ENCODE results near the gene MYOCOS.
"Not testable (repeated sequence)": the region's sequence is repeated elsewhere in the genome, so short reads cannot be mapped to it uniquely, and the experiment has no call there.

Gene MYOCOS

DNA sequence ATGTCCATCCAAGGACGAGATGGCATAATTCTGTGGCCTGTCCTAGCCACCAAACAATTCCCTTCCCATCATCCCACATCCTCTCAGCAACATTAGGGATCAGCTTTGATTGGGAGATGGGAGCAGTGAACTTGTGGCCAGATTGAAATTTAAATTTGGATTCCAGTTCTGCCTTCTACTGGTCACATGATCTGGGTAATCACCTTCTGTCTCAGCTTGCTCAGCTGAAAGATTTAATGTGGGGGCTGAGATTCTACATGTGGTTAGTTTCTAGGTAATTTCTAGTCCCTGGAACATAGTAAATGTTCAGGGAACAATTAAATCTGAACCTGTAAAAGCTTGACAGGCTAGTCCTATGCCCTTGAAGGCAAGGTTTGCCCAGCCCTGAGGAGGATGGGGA lies 3.2 kb downstream of the MYOCOS start:
- no peak for DNase-seq (ENCODE audit: low read depth)

DNA sequence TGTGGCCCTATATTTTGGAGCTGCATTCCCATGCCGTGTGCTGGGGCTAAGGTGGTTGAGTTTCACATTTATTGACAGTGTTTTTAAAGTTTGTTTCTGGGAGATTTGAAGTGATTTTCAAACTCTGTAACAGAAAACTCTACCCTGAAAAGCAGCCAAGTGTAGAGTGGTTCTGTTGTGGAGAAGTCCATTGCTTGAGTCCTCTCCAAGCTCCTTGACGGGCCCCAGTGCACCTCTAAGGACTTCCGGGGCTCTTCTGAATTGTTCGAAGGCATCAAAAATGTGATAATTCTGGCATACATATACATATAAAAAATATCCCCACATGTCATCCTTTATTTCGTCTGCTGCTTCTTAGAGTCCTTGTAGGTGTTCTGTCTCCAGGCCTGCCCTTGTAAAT lies 5.0 kb downstream of the MYOCOS start:
- DNase-seq (ENCODE audit: low read depth) = no peak

DNA sequence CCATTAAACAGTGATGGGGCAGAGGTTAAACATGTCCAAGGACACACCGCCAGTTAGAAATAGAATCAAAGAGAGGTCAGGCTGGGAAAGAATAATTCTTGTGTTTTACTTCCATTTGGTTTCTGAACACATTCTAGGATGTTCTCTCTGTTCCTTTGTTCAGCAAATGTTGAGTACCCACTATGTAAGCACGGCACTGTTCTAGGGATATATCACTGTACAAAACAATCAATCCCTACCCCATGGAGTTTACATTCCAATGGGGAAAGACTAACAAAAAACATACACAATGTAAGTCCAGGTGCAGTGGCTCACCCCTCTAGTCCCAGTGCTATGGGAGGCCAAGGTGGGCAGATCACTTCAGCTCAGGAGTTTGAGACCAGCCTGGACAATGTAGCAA lies 6.2 kb downstream of the MYOCOS start:
- no peak for DNase-seq (ENCODE audit: low read depth)

DNA sequence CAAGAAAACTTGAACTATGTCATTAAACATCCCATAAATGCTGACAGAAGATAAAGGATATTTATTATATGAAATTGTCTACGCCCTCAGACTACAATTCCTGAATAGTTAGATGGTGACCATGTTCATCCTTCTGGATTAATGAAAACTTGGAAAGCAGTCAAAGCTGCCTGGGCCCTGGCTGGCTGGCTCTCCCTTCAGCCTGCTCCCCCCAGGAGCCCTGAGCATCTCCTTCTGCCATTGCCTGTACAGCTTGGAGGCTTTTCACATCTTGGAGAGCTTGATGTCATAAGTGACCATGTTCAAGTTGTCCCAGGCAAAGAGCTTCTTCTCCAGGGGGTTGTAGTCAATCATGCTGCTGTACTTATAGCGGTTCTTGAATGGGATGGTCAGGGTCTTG lies 13.6 kb downstream of the MYOCOS start:
- DNase-seq (ENCODE audit: low read depth) = no peak

DNA sequence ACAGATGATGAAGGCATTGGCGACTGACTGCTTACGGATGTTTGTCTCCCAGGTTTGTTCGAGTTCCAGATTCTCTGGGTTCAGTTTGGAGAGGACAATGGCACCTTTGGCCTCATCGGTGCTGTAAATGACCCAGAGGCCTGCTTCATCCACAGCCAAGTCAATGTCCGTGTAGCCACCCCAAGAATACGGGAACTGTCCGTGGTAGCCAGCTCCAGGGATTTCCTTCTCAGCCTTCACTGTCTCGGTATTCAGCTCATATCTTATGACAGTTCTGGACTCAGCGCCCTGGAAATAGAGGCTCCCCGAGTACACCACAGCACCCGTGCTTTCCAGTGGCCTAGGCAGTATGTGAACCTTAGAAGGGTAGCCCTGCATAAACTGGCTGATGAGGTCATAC lies 14.1 kb downstream of the MYOCOS start:
- DNase-seq (ENCODE audit: low read depth) = no peak

DNA sequence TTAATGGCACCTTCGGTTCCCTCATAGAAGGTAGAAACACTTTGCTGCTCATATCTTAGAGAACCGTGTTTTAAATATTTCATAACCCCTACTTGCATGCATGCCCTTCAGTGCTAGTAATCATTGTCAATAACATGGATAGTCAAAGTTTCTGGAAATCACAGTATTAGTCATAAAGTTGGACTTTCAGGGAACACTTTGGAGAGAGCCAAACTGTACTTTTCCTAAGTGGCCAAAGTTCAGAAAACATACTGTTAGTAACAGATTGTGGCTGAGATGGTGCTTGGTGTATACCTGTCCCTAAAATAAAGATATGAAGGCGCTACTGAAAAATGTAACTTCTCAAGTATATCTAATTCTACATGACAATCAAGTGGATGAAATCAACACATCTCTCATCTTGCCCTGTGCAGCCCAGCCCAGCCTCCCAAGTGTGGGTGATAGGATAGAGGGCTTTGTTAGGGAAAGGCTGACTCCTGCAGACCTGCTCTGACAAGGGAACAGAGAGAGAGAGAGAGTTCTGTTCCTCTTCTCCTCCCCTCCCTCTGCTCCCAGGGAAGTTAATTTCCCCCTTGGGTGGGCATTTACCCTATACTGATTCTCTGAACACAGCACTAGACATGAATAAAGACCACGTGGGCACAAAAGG lies 16.0 kb downstream of the MYOCOS start:
- DNase-seq (ENCODE audit: low read depth) = no peak

DNA sequence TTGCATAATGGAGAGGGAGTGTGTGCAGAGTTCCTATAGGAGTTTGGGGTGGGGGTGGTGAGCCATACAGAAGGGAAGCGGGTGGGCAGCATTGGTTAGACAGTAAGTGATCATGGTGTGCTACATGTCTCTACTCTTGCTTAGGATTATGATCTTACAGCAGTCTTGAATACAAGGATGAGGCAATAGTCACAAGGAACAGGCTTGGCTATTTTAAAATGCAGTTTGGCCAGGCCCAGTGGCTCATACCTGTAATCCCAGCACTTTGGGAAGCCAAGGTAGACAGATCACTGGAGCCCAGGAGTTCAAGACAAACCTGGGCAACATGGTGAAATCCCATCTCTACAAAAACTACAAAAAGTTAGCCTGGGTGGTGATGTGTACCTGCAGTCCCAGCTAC lies 18.2 kb downstream of the MYOCOS start:
- no peak for DNase-seq (ENCODE audit: low read depth)

DNA sequence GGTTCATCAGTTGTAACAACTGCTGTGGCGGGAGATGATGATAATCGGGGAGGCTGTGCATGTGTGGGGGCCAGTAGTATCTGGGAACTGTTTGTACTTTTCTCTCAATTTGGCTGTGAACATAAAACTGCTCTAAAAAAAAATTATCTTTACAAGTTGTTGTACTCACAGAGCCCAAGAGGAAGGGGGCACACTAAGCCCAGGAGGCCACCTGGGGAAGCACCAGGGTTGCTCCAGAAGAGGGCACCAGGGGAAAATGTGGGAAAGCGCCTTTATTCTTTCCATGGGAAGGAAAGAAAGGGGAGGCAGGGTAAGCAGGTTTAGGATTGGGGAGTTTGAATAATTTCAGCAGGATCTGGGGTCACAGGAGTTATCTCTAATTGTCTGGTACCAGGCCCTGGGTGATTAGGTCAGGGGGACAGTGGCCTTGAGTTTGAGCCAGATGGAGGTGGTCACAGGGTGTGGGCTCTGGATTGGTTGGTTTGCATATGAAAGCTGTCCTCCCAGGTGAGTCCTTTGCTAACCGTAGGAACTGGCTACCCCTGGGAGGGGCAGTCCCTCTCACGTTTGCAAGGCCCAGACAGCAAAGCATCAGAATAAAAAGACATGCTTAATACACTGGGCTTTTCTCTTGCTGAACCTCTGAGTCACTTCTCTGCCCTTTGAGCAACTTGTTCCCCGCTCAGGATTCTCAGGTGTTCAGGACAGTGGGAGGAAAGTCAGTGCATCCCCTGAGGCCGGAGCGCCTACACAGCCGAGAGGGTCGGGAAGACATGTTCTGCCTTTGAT lies 19.2 kb downstream of the MYOCOS start:
- DNase-seq (ENCODE audit: low read depth) = no peak

DNA sequence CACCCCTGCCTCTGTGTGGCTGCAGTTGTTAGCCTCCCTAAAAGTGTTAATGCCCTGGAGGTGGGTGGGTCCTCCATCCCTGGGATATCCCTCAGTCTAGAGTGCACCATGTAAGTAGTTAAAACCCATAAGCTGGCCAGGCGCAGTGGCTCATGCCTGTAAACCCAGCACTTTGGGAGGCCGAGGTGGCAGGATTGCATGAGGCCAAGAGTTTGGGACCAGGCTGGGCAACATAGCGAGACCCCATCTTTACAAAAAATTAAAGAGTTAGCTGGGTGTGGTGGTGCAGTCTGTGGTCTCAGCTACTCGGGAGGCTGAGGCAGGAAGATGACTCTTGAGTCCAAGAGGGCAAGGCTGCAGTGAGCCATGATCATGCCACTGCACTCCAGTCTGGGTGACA lies 20.2 kb downstream of the MYOCOS start:
- no peak for DNase-seq (ENCODE audit: low read depth)

DNA sequence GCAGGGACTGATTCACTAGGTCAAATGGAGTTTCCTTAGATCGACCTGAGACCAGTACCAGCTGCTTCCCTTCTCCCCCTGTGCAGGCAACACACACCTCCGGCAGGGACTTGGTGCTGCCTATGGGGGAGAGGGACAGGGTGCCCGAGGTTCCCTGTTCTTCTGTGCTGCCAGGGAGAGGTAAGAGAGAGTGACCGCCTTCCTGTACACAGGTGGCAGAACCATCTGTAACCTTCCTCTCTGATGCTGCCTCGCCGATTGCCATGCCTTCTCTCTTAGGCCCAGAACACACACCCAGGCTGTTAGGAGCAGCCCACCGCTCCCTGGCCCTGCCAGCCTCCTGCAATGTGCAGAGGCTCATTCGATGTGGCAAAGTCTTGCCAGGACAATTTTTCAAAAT lies 21.1 kb downstream of the MYOCOS start:
- no peak for DNase-seq (ENCODE audit: low read depth)

DNA sequence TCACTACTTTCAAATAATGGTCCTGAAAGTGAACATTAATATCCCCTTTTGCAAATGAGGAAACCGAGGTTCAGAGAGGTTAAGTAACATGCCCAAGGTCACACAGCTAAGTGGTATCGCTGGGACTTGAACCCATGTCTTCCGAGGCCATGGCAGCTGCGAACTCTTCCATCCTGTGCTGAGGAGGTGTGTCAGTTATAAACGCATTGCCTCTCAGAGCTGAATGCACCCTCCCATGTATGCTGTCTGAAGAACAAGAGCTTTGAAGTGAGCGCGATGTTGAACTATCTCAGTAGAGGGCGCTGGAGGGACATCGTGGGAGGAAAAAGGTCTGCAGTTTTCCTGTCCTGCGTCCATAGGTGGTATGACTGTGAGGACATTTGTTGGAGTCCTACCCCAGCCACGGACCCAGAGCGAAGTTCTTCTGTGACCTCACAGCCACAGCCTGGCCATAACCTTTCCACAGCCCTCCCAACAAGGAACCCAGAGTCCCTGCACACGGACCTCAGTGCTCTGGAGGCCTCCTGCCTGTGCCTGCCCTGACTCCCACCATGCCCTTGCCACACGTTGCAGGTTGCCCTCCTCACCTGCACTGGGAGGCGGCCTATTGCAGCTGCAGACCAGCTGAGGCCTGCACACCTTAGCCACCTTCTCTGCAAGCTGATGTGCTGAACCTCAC lies 22.9 kb downstream of the MYOCOS start:
- peak; percentile 23 for DNase-seq (ENCODE audit: low read depth)

DNA sequence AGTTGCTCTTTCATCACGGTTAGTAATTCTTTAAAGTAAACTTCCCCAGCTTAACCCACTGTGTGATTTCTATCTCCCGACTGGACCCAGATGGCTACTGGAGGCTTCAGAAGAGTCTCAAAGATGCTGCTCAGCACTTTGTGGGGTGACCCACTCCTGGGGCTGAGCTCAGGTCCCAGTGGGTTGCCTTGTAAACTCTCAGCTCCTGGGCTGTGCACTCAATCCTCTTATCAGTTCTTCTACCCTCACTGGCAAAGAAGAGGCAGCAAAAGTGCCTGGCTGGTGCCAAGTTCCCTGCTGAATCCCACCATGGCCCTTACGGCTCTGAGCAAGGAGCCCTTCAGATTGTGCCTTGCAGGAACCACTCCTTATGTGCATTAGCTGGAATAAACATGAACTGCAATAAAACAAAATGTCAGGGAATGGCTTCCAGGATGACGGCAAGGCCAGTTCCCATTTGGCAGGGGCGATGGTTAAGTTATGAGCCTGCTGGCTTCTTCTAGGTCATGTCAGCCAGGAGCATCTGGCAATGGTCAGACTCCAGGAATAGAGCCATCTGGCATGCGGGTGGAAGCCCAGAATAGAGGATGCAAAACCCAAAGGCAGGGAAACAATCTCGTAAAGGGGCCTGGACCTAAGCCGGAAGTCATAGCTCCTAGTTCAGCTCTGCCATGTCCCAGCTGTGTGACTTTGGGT lies 23.7 kb downstream of the MYOCOS start:
- no peak for DNase-seq (ENCODE audit: low read depth)

DNA sequence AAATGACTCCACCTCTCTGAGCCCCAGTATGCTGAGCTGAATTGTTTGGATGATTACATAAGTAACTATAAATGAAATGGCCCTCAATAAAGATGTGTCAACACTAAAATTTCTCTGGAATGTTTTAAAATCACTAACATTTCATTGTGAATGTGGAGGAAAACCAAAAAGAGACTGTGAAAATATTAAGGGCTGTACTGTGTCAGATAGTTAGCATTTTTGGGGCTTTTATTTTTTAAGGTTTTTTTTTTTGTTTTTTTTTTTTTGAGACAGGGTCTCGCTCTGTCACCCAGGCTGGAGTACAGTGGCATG lies 24.2 kb downstream of the MYOCOS start:
- no peak for DNase-seq (ENCODE audit: low read depth)

DNA sequence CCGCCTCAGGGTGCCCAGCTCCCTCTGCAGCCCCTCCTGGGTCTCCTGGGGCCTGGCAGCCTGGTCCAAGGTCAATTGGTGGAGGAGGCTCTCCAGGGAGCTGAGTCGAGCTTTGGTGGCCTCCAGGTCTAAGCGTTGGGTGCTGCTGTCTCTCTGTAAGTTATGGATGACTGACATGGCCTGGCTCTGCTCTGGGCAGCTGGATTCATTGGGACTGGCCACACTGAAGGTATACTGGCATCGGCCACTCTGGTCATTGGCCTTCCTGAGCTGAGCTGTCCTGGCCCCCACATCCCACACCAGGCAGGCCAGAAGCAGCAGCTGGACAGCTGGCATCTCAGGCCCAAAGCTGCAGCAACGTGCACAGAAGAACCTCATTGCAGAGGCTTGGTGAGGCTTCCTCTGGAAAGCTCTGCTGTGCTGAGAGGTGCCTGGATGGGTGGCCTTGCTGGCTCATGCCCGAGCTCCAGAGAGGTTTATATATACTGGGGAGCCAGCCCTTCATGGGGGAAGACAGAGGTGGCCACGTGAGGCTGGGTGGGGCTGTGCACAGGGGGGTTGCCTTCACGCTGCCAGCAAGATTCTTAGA lies 30.3 kb downstream of the MYOCOS start, which contains the start of gene MYOC:
TSS of gene MYOC (minus strand) at position 455 of the 589 bp plus-strand sequence. CDS start at position 378, 77 bp downstream.
- DNase-seq (ENCODE audit: low read depth) = no peak

DNA sequence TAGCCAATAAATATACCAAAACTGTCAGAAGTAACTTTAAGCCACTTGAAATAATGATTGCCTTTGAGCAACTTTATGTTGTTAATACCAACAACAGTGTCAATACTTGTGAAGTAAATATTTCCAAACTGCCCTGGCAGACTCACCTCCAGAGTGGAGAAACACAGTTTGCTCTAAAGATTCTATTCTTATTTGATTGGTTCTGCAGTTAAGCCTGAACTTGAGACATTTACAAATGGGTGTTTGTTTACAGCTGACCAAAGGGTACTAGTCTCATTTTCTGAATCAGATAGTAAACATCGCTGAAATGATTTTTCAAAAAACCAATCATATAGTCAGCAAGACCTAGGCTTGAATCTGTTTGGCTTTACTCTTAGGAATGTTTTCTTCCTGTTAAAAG lies 31.8 kb downstream of the MYOCOS start:
- DNase-seq (ENCODE audit: low read depth) = no peak

DNA sequence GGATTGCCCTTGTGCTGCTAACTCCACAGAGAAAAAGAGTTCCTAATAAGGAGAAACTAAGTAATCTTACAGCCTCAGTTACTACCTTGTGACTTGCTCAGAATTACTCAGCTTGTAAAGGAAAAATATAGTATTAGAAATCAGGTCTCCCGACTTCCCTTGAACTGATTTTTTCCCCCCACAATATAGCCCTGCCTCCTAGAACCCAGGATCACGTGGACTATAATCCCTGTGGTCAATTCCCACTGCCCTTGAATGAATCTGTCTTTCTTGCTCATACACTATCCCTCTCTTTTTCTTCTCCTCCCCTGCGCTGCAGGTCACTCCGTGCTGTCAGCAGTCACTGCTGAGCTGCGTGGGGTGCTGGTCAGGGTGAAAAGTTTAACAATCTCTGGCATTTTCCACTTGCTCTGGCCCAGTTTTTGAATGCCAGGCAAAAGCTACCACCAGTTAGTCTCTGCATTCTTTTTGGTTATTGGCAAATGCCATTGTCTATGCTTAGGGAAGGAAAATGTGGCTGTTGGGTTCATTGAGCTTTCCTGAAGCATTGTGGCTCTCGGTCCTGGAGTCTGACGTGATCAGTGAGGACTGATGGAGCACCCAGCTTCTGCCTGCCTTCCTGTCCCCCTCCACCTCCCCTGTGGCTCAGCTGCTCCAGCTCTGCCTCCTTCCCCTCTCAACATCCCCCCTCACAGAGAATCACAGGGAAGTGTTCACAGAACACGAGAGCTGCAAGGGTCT lies 32.3 kb downstream of the MYOCOS start:
- no peak for DNase-seq (ENCODE audit: low read depth)

DNA sequence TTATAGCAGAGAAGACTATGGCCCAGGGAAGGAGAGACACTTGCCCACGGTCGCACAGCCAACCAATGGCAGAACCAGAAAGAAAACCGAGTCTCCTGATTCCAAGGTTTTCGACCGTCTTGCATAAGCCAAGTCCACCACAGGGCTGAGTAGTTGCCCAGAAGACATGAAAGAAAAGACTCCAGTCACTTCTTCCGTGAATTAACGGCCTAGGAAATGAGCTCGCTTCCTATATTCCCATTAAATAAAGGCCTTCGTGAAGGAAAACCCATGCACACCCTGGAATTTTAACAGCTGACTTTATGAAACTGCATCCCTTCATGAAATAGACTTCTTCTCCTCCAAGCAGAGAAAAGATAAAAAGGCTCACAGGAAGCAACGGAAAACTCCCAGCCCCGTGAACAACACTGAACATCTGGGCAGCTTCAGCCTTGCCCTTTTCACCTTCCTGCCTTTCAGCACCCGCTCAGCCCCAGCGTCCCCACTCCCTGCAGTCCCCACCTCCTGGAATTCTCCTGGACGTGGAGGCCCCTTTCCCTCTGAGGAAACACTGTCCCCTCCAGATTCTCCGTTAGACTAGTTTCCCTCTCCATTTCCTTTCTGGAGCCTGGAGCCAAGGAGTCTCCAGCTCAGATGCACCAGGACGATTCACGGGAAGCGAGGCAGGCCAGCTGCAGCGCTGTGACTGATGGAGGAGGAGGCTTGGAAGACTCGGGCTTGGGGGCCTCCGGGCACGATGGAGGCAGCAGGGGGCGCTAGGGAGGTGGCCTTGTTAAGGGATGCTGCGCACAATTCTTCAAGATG lies 33.1 kb downstream of the MYOCOS start:
- DNase-seq (ENCODE audit: low read depth) = peak; percentile 43

DNA sequence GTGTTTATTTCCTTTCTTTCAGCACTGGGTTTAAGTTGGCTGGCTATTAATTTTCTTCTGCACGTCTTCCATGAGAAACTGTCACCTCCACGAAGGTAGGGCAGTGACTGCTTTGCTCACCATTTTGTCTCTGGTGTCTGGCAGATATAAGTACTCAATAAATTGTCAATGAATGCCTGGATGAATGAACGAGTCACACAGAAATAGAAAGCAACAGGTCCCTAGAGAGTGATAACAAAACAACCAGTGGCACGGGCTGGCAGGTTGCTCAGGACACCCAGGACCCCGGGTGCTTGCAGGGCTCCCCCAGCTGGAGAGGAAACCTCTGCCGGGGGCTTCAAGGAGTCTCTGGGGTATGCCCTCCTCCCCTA lies 33.7 kb downstream of the MYOCOS start:
- no peak for DNase-seq (ENCODE audit: low read depth)

DNA sequence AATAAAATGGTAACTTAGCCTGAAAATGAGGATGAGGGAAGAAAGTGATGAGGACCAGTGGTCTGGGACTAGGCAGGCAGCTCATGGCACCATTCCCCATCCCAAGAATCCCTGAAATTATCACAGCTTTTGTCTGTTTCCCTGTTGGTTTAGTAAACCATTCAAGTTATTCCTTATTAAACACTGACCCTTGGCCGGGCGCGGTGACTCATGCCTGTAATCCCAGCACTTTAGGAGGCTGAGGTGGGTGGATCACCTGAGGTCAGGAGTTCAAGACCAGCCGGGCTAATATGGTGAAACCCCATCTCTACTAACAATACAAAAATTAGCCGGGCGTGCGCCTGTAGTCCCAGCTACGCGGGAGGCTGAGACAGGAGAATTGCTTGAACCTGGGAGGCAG lies 34.2 kb downstream of the MYOCOS start:
- DNase-seq (ENCODE audit: low read depth) = not testable (repeated sequence)

DNA sequence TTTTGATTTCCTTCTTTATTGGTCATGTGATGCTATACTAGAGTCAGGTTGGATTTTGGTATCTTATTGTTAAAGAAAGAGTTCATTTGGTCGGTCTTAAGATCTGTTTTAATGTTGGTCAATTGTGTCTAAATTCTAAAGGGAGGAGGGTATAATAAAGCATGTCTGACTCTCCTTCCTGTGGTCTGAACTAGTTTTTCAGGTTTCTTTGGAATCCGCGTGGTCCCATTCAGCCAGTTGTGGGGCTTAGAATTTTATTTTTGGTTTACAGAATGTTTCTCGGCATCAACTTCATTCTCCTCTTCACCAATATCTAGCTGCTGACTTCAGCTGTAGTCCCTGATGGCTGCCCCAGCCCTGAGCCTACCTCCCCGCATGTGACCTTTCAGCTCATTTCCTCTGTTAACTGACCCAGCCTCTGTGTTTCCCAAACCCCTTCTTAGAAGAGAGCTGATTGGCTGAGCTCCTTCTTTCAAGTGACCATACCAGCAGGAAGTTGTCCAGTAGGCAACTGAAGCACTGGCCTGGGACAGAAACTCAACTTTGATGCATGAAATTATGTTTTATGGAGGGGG lies 39.1 kb downstream of the MYOCOS start:
- no peak for DNase-seq (ENCODE audit: low read depth)
